Measurements from ENCODE around the gene MIS18A.

GRCh38 chr21:32226444-32226843, 52.4 kb downstream of the MIS18A start:
- TF ChIP-seq SUZ12 (IDR thresholded peaks at IDR 0.05) (no peak), SP1 (IDR thresholded peaks at IDR 0.05) (no peak), FOXK2 (IDR thresholded peaks at IDR 0.05) (no peak), TARDBP (IDR thresholded peaks at IDR 0.05) (no peak), ELF4 (IDR thresholded peaks at IDR 0.05) (no peak)

Data from HEK293T (cell line).